Right lobe of liver (tissue), 6 donors: ENCODE data around the gene POU2F1. TPM values are rescaled to one million over a fixed set of nuclear protein-coding genes. Genes with fewer than 3 reads are reported as not detected.

Experiments used
- ATAC-seq, 4 donors: fragments of 200-7000 bp; cut with Tn5 transposase; one replicate each; pipeline ENCODE4 v1.9.1; 2020; ENCODE audit warnings: mild to moderate bottlenecking in 4 of 4, moderate library complexity in 4 of 4
- DNase-seq, 3 donors: peaks; one replicate each; pipeline ENCODE4 v3.0.0-alpha.2; 2020
- H3K27ac ChIP-seq, 3 donors: fragments of 200-600 bp; one replicate each; pipeline ENCODE4 v1.8.0; 2022
- H3K27me3 ChIP-seq, 2 donors: fragments of 200-600 bp; one replicate each; pipeline ENCODE4 v1.8.0; 2022
- H3K36me3 ChIP-seq, 4 donors: fragments of 200-600 bp; sonication (generic) in 1 of 4; one replicate each; pipeline versions ENCODE4 v1.5.1 to v1.8.0; 2017 to 2022; ENCODE audit warnings: control low read depth in 1 of 4
- H3K4me1 ChIP-seq, 4 donors: fragments of 200-600 bp; sonication (generic) in 1 of 4; one replicate each; pipeline versions ENCODE4 v1.5.1 to v1.8.0; 2017 to 2022; ENCODE audit warnings: control low read depth in 1 of 4
- H3K4me3 ChIP-seq, 3 donors: fragments of 200-600 bp; one replicate each; pipeline ENCODE4 v1.8.0; 2022
- H3K9me3 ChIP-seq, 4 donors: fragments of 200-600 bp; sonication (generic) in 1 of 4; one replicate each; pipeline versions ENCODE4 v1.5.1 to v1.8.0; 2017 to 2022; ENCODE audit warnings: control low read depth in 1 of 4
- POLR2A ChIP-seq: fragments of 450-650 bp; IDR thresholded peaks from one replicate; pipeline ENCODE4 v1.6.1; 2017; ENCODE audit warnings: antibody characterized with exemption, mild to moderate bottlenecking
- WGBS: methylation state at CpG from one replicate; pipeline ENCODE4 v1.1.6; 2018; ENCODE audit warnings: low coverage, low lambda C conversion rate; ENCODE audit not compliant: insufficient coverage; ENCODE audit errors: missing lambda C conversion rate; 5-methylcytosine and 5-hydroxymethylcytosine counted together
- intact Hi-C, 2 donors: fragments of 100-400 bp; cut with DNase I; formaldehyde crosslinking; loops; one replicate each; pipeline versions ENCODE4 v1.11.2 to v1.14.1; 2022
- total RNA-seq, 6 experiments: library from RNA; depleted of rRNA in 2 of 6; stranded (reverse); fragments of >200 nt in 2 of 6; fragmentation: NEBNext Ultra II Directional in 3 of 6; extraction: Animal tissue kit (Norgen Biotek cat#: 25700) in 3 of 6; gene quantifications; one replicate each; pipeline versions ENCODE4 v1.1.0 to v1.2.4, GENCODE V29; 2016 to 2023
- TF ChIP-seq, protein P1 (sequence below), 4 donors: fragments of 200-600 bp in 3 of 4; fragments of 450-650 bp in 1 of 4; IDR thresholded peaks; one replicate each; pipeline versions ENCODE4 v1.5.1 to v1.8.0; 2016 to 2022; ENCODE audit warnings: antibody characterized with exemption in 4 of 4, mild to moderate bottlenecking in 2 of 4
- donor health status: DM: no; HTN: yes; CAD: no.
- donor health status: DM: no; HTN: no; CAD: no.
- donor health status: DM: no; HTN: no; CAD: no.
- donor health status: DM: no; HTN: yes; CAD: no.
- donor health status: DM: no; HTN: yes; CAD: no.

Gene POU2F1
- total RNA-seq, 6 experiments from 2014 or later = 4.8 to 10.3 (median 6.2) TPM

DNA sequence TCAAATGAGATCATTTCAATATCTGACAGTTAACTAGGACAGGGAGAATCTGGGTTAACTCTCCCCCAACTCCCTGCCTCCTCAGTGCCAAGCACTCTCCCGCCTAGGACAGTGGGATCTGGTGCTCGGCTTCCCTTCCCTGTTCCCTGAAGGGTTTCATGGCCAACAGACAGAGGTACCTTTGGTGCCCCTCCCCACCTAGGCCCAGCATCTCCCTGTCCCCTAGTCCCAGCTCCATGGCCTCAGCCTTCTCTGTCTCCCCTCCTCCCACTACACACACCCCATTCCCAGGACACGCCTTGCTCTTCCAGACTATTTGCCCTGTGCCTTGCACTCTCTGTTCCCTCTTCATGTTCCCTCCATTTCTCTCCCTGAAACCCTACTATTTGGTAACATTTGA lies 220.5 kb downstream of the POU2F1 start:
- ATAC-seq (no peak), DNase-seq (no peak)
- TF ChIP-seq POLR2A = no peak
- TF ChIP-seq, protein P1, sequence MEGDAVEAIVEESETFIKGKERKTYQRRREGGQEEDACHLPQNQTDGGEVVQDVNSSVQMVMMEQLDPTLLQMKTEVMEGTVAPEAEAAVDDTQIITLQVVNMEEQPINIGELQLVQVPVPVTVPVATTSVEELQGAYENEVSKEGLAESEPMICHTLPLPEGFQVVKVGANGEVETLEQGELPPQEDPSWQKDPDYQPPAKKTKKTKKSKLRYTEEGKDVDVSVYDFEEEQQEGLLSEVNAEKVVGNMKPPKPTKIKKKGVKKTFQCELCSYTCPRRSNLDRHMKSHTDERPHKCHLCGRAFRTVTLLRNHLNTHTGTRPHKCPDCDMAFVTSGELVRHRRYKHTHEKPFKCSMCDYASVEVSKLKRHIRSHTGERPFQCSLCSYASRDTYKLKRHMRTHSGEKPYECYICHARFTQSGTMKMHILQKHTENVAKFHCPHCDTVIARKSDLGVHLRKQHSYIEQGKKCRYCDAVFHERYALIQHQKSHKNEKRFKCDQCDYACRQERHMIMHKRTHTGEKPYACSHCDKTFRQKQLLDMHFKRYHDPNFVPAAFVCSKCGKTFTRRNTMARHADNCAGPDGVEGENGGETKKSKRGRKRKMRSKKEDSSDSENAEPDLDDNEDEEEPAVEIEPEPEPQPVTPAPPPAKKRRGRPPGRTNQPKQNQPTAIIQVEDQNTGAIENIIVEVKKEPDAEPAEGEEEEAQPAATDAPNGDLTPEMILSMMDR (IDR thresholded peaks at IDR 0.05) = no peak
- Histone ChIP-seq H3K9me3 (no peaks in the 10 kb centered on the region), H3K4me3 (no peak overlapping the region), H3K27ac (no peak overlapping the region), H3K27me3 (no peaks in the 10 kb centered on the region), H3K36me3 (no peaks in the 10 kb centered on the region), H3K4me1 (peaks cover 0 to 8% (median 0%) of the 10 kb centered on the region in 4 donors)
- intact Hi-C loops = loop anchor here (5.0 to 10.0 kb wide), 2 partner anchors 374 to 376 kb away; no protein-coding TSS in a partner anchor
- WGBS = 100% methylated on average over 1 of the region's 3 CpGs

GRCh38 chr1:167442142-167442848 lies 221.6 kb downstream of the POU2F1 start:
- H3K9me3 ChIP-seq = no peaks in the 10 kb centered on the region
- 3% methylated on average over 5 of the region's 12 CpGs for WGBS
- TF ChIP-seq, protein P1 (IDR thresholded peaks at IDR 0.05) = peak; percentile 83 to 89 (median 86)
- TF ChIP-seq POLR2A = no peak
- peak; percentile 87 to 90 (median 87) for DNase-seq
- no peak overlapping the region for H3K4me3 ChIP-seq
- no peak overlapping the region for H3K27ac ChIP-seq
- peaks cover 0 to 8% (median 0%) of the 10 kb centered on the region in 4 donors for H3K4me1 ChIP-seq
- no peaks in the 10 kb centered on the region for H3K36me3 ChIP-seq
- peak; percentile 94 to 98 (median 96) for ATAC-seq
- intact Hi-C loops = loop anchor here (5.0 to 10.0 kb wide), 2 partner anchors 375 to 377 kb away; no protein-coding TSS in a partner anchor
- no peaks in the 10 kb centered on the region for H3K27me3 ChIP-seq

- ATAC-seq (no peak), DNase-seq (no peak)
- TF ChIP-seq POLR2A = no peak
- TF ChIP-seq, protein P1 (IDR thresholded peaks at IDR 0.05) = no peak
- Histone ChIP-seq H3K27ac (no peak overlapping the region), H3K27me3 (no peaks in the 10 kb centered on the region), H3K9me3 (no peaks in the 10 kb centered on the region), H3K4me1 (peaks cover 0 to 8% (median 0%) of the 10 kb centered on the region in 4 donors), H3K4me3 (no peak overlapping the region), H3K36me3 (no peaks in the 10 kb centered on the region)
- intact Hi-C loops = loop anchor here (5.0 to 10.0 kb wide), 2 partner anchors 376 to 378 kb away; no protein-coding TSS in a partner anchor
- 62% methylated on average over 9 of the region's 9 CpGs for WGBS
Observed at GRCh38 chr1:167442854-167443565, 222.3 kb downstream of the POU2F1 start.

DNA sequence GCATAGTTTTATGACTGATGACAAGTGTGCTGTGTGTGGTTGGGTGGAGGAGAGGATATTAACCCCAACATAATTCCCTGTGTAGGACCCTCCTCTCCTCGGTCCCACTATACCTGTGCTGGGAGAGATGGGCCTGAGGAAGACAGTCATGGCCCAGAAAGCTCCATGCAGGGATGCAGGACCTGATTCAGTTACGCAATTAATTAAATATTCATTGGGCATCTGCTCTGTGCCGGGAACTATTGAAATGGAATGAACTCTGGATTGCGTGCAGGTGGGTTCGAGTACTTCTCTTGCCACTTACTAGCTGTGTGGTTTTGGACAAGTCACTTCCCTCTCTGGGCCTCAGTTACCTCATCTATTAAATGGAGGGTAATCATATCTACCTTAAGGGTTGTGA lies 223.1 kb downstream of the POU2F1 start:
- H3K27ac ChIP-seq = no peak overlapping the region
- no peaks in the 10 kb centered on the region for H3K27me3 ChIP-seq
- WGBS = 57% methylated on average over 3 of the region's 5 CpGs
- no peaks in the 10 kb centered on the region for H3K36me3 ChIP-seq
- TF ChIP-seq POLR2A = no peak
- TF ChIP-seq, protein P1 (IDR thresholded peaks at IDR 0.05) = no peak
- no peak overlapping the region for H3K4me3 ChIP-seq
- ATAC-seq = no peak
- H3K9me3 ChIP-seq = no peaks in the 10 kb centered on the region
- H3K4me1 ChIP-seq = peaks cover 0 to 8% (median 0%) of the 10 kb centered on the region in 4 donors
- DNase-seq = no peak
- intact Hi-C loops = loop anchor here (5.0 to 10.0 kb wide), 2 partner anchors 376 to 379 kb away; no protein-coding TSS in a partner anchor
